Upper lobe of left lung (tissue), 6 donors: ENCODE measurements around the gene COL11A2. TPM values are rescaled to one million over a fixed set of nuclear protein-coding genes. Genes with fewer than 3 reads are reported as not detected.
A peak's percentile ranks its signal among the peaks of the same experiment; 100 is the strongest.

ENCODE experiments used
- ATAC-seq, 2 donors: fragments of 200-7000 bp; cut with Tn5 transposase; one replicate each; pipeline ENCODE4 v1.9.1; 2022; ENCODE audit warnings: mild to moderate bottlenecking in 2 of 2, moderate library complexity in 2 of 2; ENCODE audit not compliant: low FRiP score in 2 of 2
- DNase-seq, 2 donors: peaks; one replicate each; pipeline ENCODE4 v3.0.0-alpha.2; 2019 to 2020
- H3K27ac ChIP-seq, 4 donors: fragments of 200-600 bp; sonication (generic); one replicate each; pipeline ENCODE4 v1.5.1; 2016 to 2019
- H3K27me3 ChIP-seq, 4 donors: fragments of 200-600 bp; sonication (generic); one replicate each; pipeline ENCODE4 v1.5.1; 2017 to 2019
- H3K36me3 ChIP-seq, 4 donors: fragments of 200-600 bp; sonication (generic); one replicate each; pipeline ENCODE4 v1.5.1; 2016 to 2019
- H3K4me1 ChIP-seq, 4 donors: fragments of 200-600 bp; sonication (generic); one replicate each; pipeline ENCODE4 v1.5.1; 2018 to 2019
- H3K4me3 ChIP-seq, 4 donors: fragments of 200-600 bp; sonication (generic); one replicate each; pipeline ENCODE4 v1.5.1; 2017 to 2019; ENCODE audit warnings: mild to moderate bottlenecking in 2 of 4, moderate library complexity in 1 of 4
- H3K9me3 ChIP-seq, 4 donors: fragments of 200-600 bp; sonication (generic); one replicate each; pipeline ENCODE4 v1.5.1; 2018 to 2019
- CTCF ChIP-seq, 6 experiments: fragments of 450-650 bp in 4 of 6; fragments of 200-600 bp in 2 of 6; sonication (generic) in 2 of 6; IDR thresholded peaks; one replicate each; pipeline ENCODE4 v1.5.1; 2016 to 2019; ENCODE audit warnings: antibody characterized with exemption in 6 of 6
- EP300 ChIP-seq, 4 donors: sonication (generic); formaldehyde crosslinking; IDR thresholded peaks; one replicate each; pipeline ENCODE4 v1.5.1; 2017; ENCODE audit warnings: antibody characterized with exemption in 4 of 4, control low read depth in 2 of 4
- POLR2A ChIP-seq, 4 donors: fragments of 450-650 bp; IDR thresholded peaks; one replicate each; pipeline ENCODE4 v1.5.1; 2016 to 2017; ENCODE audit warnings: antibody characterized with exemption in 4 of 4, mild to moderate bottlenecking in 2 of 4
- POLR2AphosphoS5 ChIP-seq, 2 donors: sonication (generic); formaldehyde crosslinking; IDR thresholded peaks; one replicate each; pipeline ENCODE4 v1.5.1; 2017; ENCODE audit warnings: antibody characterized with exemption in 2 of 2
- WGBS, 2 donors: methylation state at CpG; one replicate each; pipeline ENCODE4 v1.1.5; 2017 to 2018; 5-methylcytosine and 5-hydroxymethylcytosine counted together
- total RNA-seq, 6 donors: library from RNA; depleted of rRNA in 4 of 6; stranded (reverse); fragments of >200 nt in 4 of 6; gene quantifications; one replicate each; pipeline versions ENCODE4 v1.1.0 to v1.2.1, GENCODE V29; 2016 to 2021
- donor health status: DM: no; HTN: no; CAD: no; lungs with moderate emphysema.
- donor health status: DM: no; HTN: yes; CAD: no; lungs with severe emphysema.

COL11A2 gene
- total RNA-seq, 6 donors from 2014 or later, result 0.20 to 2.1 (median 0.74) TPM

DNA sequence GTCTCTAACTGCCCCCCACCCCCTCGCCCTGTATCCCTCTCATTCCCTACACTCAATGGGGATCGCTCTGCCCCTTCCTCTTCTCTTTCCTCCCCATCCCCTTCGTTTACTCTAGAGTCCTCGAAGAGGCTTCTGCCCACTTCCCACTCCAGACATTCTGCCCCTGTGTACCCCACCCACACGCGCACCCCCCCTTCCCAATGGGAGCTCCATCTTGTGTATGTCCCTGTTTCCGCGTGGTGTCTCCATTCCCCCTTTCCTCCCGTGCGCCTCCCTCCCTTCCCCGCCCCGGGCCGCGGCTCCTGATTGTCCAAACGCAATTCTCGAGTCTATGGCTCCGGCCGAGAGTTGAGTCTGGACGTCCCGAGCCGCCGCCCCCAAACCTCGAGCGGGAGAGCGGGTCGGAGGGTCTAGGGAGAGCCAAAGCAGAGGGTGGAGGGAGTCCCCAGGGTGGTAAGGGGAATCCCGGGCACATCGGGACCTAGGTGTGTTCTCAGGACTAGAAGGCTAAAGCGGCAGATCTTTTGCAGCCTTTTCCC is 15.4 kb upstream of the COL11A2 start:
- no peaks in the 10 kb centered on the region for H3K27me3 ChIP-seq
- peaks cover 30 to 52% (median 36%) of the 10 kb centered on the region in 4 donors for H3K4me1 ChIP-seq
- WGBS, 2 donors, result 2 to 4% methylated on average over 13 to 25 of the region's 29 CpGs

GRCh38 chr6:33206864-33207551 is 14.7 kb upstream of the COL11A2 start:
- H3K4me3 ChIP-seq, result peak overlapping the region in 3 of 4 donors; percentile 75 to 91 (median 89)
- H3K27ac ChIP-seq, result peak overlapping the region; percentile 84 to 94 (median 90)
- DNase-seq (no peak), ATAC-seq (no peak)
- no peaks in the 10 kb centered on the region for H3K9me3 ChIP-seq
- H3K4me1 ChIP-seq, result peaks cover 36 to 57% (median 40%) of the 10 kb centered on the region in 4 donors
- peaks cover 9 to 44% (median 29%) of the 10 kb centered on the region in 4 donors for H3K36me3 ChIP-seq
- H3K27me3 ChIP-seq, result no peaks in the 10 kb centered on the region
- TF ChIP-seq EP300 (IDR thresholded peaks at IDR 0.05) (no peak), CTCF (IDR thresholded peaks at IDR 0.05) (no peak), POLR2AphosphoS5 (IDR thresholded peaks at IDR 0.05) (no peak), POLR2A (IDR thresholded peaks at IDR 0.05) (no peak)
- whole genome bisulfite sequencing, 2 donors, result 16 to 41% methylated on average over 10 to 17 of the region's 20 CpGs

More for the DNA sequence above, 15.4 kb upstream of the COL11A2 start:
- H3K36me3 ChIP-seq, result peaks cover 9 to 38% (median 24%) of the 10 kb centered on the region in 4 donors
- H3K27ac ChIP-seq, result peak overlapping the region; percentile 84 to 94 (median 90)
- no peaks in the 10 kb centered on the region for H3K9me3 ChIP-seq
- ATAC-seq, result peak in 1 of 2 donors; percentile 51
- H3K4me3 ChIP-seq, result peak overlapping the region; percentile 62 to 91 (median 82)
- TF ChIP-seq POLR2AphosphoS5 (IDR thresholded peaks at IDR 0.05) (no peak), EP300 (IDR thresholded peaks at IDR 0.05) (no peak), CTCF (IDR thresholded peaks at IDR 0.05) (no peak), POLR2A (IDR thresholded peaks at IDR 0.05) (no peak)
- DNase-seq, result peak; percentile 32 to 90

- Histone ChIP-seq H3K27me3 (no peaks in the 10 kb centered on the region), H3K27ac (no peak overlapping the region), H3K36me3 (peaks cover 9 to 42% (median 28%) of the 10 kb centered on the region in 4 donors), H3K9me3 (no peaks in the 10 kb centered on the region), H3K4me3 (no peak overlapping the region), H3K4me1 (peaks cover 44 to 64% (median 47%) of the 10 kb centered on the region in 4 donors)
- DNase-seq (no peak), ATAC-seq (no peak)
- WGBS, 2 donors, result 77 to 91% methylated on average over 3 of the region's 3 CpGs
- TF ChIP-seq CTCF (IDR thresholded peaks at IDR 0.05), result no peak
- no peak for TF ChIP-seq EP300 (IDR thresholded peaks at IDR 0.05)
- no peak for TF ChIP-seq POLR2A (IDR thresholded peaks at IDR 0.05)
- no peak for TF ChIP-seq POLR2AphosphoS5 (IDR thresholded peaks at IDR 0.05)
Observed at GRCh38 chr6:33206027-33206863, 14.0 kb upstream of the COL11A2 start.

DNA sequence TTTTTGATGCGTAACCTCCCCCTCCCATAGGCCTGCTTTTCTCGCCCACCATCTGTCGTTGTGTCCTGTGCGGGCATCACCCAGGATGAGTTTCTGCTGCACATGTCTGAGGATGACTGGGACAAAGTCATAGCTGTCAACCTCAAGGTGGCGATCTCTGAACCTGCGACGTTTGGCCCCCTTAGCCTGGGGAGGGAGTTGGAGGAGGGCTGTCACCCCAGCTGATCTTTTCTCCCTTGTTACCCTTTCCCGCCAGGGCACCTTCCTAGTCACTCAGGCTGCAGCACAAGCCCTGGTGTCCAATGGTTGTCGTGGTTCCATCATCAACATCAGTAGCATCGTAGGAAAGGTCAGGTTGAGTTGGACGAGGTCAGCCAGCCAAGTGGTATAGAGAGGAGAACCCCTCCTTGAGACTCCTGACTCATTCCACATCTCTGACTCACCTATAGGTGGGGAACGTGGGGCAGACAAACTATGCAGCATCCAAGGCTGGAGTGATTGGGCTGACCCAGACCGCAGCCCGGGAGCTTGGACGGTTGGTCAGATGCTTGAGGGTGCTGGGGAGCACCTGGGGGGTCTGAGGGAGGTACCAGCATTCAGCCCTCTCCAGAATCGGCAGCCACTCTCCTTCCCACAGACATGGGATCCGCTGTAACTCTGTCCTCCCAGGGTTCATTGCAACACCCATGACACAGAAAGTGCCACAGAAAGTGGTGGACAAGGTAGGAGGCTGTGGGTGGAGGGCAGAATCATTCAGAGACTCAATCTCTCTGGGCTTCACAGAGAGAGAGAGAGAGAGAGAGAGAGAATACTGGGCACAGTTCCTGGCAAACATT is 13.1 kb upstream of the COL11A2 start:
- ATAC-seq, result no peak
- 36 to 52% methylated on average over 8 to 17 of the region's 17 CpGs for WGBS, 2 donors
- H3K4me3 ChIP-seq, result peak overlapping the region in 3 of 4 donors; percentile 63 to 80 (median 78)
- H3K9me3 ChIP-seq, result no peaks in the 10 kb centered on the region
- no peaks in the 10 kb centered on the region for H3K27me3 ChIP-seq
- H3K27ac ChIP-seq, result peak overlapping the region; percentile 64 to 78 (median 70)
- peaks cover 46 to 67% (median 47%) of the 10 kb centered on the region in 4 donors for H3K4me1 ChIP-seq
- TF ChIP-seq POLR2A (IDR thresholded peaks at IDR 0.05), result no peak
- no peak for TF ChIP-seq EP300 (IDR thresholded peaks at IDR 0.05)
- no peak for TF ChIP-seq CTCF (IDR thresholded peaks at IDR 0.05)
- no peak for TF ChIP-seq POLR2AphosphoS5 (IDR thresholded peaks at IDR 0.05)
- DNase-seq, result no peak
- H3K36me3 ChIP-seq, result peaks cover 9 to 33% (median 23%) of the 10 kb centered on the region in 4 donors
